GM18498 (cell line): Measurements from ENCODE around the gene NSMF.

Source experiments
- ATAC-seq: cut with Tn5 transposase; IDR thresholded peaks from one replicate; pipeline ENCODE4 v1.9.1; 2021; ENCODE audit warnings: mild to moderate bottlenecking, moderate library complexity; ENCODE audit not compliant: unreplicated experiment

The NSMF gene

GRCh38 chr9:137459152-137459600, at the start of gene NSMF:
TSS of gene NSMF (minus strand) at chr9:137459334. CDS start at chr9:137459102, 232 bp downstream.
- peak; percentile 85 for ATAC-seq

- ATAC-seq: no peak
Observed at GRCh38 chr9:137506702-137507171, 47.6 kb upstream of the NSMF start.

- no peak for ATAC-seq
Observed at GRCh38 chr9:137506274-137506673, 47.1 kb upstream of the NSMF start.

DNA sequence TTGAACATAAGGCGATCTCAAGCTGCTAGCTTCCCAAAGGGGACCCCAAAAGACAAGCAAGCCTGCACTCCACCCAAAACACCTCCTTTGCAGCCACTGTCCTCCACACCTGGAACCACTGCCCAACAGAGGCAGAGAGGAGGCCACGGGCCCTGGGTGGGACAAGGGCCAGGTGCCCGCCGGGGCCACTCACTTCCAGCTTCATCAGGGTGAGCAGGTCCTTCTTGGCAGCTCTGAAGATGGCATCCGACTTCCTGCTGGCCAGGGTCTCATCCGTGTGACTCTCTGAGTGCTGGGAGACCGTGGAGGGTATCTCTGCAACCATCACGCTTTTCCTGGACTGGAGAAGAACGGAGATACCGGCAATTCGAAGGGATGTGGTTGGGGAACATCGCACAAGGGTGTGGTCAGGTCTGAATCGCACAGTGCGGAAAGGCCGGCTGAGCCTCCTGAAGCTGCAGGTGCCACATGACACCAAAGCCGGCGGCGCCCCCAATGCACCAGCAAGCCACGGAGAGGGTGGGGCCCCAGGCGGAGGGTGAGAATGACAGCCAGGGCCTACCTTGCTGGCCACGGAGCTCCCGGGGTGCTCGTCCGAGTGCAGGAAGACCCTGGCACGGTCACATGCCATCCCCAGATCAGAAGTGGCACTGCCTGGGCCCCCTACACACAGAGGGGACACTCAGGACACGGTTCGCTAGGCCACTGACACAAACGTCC, 46.4 kb upstream of the NSMF start:
- no peak for ATAC-seq

DNA sequence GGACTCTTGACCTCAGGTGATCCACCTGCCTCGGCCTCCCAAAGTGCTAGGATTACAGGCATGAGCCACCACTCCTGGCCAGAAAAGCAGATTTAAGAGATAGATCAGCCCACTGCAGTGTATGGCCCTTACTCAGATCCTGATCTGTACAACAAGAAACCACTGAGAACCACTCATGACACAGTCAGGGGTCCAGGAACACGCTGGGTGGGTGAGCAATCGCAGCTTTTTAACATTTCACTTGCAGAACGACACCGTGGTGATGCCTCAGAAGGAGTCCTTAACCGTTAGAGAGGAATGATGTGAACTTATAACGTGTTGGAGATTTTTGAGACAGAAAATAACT, 45.3 kb upstream of the NSMF start:
- no peak for ATAC-seq

GRCh38 chr9:137502008-137502911, 43.1 kb upstream of the NSMF start:
- ATAC-seq: no peak

GRCh38 chr9:137501457-137501856, 42.3 kb upstream of the NSMF start:
- no peak for ATAC-seq

- no peak for ATAC-seq
Observed at GRCh38 chr9:137500666-137501397, 41.7 kb upstream of the NSMF start.

- no peak for ATAC-seq
Observed at GRCh38 chr9:137499858-137500661, 40.9 kb upstream of the NSMF start.

- no peak for ATAC-seq
Observed at GRCh38 chr9:137499416-137499815, 40.3 kb upstream of the NSMF start.

DNA sequence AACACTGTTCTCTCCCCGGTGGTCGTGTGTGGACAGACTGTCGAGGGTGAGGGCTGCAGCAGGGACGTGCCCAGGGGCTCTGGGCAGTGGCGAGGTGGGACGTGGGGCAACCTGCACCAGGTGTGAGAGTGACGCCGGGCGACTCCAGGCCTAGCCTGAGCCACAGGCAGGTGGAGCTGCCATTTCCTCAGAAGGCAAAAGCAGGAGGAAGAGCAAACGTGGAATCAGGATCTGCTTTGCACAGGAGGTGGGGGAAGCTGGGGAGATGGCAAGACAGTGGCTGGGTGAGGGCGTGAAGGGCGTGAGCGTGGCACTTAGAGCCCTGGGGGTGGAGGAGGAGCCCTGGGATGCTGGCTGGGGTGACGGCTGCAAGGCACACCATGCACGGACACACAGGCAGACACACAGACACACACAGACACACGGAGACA, 39.6 kb upstream of the NSMF start:
- no peak for ATAC-seq

GRCh38 chr9:137497921-137498719, 39.0 kb upstream of the NSMF start:
- no peak for ATAC-seq

GRCh38 chr9:137496601-137497375, 37.7 kb upstream of the NSMF start:
- ATAC-seq: no peak

DNA sequence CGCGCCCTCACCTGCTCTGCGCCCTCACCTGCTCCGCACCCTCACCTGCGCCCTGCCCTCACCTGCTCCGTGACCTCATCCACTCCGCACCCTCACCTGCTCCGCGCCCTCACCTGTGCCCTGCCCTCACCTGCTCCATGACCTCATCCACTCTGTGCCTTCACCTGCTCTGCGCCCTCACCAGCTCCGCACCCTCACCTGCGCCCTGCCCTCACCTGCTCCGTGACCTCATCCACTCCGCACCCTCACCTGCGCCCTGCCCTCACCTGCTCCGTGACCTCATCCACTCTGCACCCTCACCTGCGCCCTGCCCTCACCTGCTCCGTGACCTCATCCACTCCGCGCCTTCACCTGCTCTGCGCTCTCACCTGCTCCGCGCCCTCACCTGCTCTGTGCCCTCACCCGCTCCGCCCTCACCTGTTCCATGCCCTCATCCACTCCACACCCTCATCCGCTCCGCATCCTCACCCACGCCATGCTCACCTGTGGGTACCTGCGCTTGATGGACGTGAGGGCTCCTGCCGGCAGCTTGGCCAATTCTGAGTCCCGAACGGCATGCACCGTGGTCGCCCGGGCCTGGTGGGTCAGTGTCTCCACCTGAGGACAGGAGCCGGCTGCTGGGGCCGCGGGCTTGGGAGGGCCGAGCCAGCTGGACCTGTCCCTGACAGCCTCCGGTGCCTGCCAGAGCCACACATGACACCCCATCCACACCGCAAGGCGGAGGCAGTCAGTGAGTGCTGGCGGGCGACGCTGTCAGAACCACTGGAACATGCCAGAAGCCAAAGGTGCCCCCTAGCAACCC, 35.6 kb upstream of the NSMF start:
- ATAC-seq: no peak

DNA sequence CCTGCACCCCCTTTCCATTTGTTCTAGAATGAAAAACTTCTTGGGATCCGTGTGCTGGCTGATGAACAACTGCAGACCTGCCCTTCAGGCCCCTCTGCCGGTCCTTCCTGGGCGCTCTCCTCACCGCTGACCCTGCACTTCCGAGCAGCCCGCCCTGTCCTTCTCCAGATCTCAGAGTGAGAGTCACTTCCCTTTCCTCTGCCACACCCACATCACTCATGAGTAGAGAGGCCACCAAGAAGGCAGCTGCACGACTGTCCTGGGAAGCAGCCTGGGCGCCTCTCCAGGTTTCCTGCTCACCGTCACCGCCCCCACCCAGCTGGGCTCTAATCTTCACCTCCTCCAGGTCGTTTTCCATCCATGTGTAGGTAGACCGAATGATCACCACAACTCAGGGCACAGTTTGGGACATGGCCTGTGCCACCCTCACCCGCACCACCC, 35.0 kb upstream of the NSMF start:
- no peak for ATAC-seq

DNA sequence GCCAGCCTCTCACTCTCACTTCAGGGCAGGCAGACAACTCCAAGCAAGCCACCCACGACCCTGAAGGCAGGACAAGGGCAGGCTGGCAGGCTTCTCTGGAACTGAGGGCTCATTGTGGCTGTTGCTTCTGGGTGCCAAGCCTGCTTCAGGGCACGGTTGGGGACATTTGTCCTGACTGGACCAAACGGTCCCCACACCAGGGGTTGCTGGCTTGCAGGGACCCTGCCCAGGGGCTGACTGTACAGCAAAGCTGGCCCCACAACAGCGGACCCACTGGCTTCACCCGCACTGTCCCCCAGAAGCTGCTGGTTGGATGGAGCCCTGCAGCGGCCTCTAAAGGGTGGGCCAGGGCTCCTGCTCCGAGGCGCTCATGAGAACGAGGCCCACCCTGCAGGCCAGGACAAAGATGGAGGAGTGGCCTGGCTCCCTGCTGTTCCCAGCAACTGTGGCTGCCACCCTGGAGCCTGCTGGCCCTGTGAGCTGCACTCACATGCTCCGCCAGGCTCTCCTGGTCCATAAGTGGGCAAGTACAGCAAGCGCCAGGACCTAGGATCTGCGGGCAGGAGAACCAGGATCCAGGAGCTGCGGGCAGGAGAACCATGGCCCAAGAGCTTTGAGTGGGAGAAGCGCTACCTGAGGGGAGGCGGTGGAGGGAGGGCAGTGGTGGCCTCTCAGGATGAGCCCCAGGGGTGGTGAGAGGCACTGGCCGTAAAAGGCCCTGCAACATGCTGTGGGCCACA, 34.4 kb upstream of the NSMF start:
- ATAC-seq: no peak
